GM23338 (cell line): ENCODE measurements around the gene ETV1. TPM values are rescaled to one million over a fixed set of nuclear protein-coding genes. Genes with fewer than 3 reads are reported as not detected.
A peak's percentile ranks its signal among the peaks of the same experiment; 100 is the strongest.

Source experiments
- ATAC-seq: fragments of 200-7000 bp; cut with Tn5 transposase; 3 replicates; pipeline ENCODE4 v1.9.1; 2020
- DNase-seq: peaks from one replicate; pipeline ENCODE4 v3.0.0-alpha.2; 2015; ENCODE audit warnings: low spot score
- H2AFZ ChIP-seq: fragments of 200-600 bp; sonication (generic); 2 replicates; pipeline ENCODE4 v1.8.0; 2016; ENCODE audit warnings: antibody characterized with exemption, mild to moderate bottlenecking, moderate library complexity
- H3F3A ChIP-seq: fragments of 200-600 bp; sonication (generic); replicated peaks from 2 replicates; pipeline ENCODE4 v1.8.0; 2017; ENCODE audit warnings: antibody characterized with exemption, mixed run types, low read depth
- H3K27ac ChIP-seq: fragments of 200-600 bp; sonication (generic); 2 replicates; pipeline ENCODE4 v1.6.1; 2016; ENCODE audit warnings: low read depth
- H3K27me3 ChIP-seq: fragments of 200-600 bp; sonication (generic); 2 replicates; pipeline ENCODE4 v1.8.0; 2016; ENCODE audit warnings: mild to moderate bottlenecking, mixed run types, moderate library complexity; ENCODE audit not compliant: insufficient read depth
- H3K36me3 ChIP-seq: fragments of 200-600 bp; sonication (generic); 2 replicates; pipeline ENCODE4 v1.8.0; 2016; ENCODE audit warnings: mild to moderate bottlenecking; ENCODE audit not compliant: insufficient read depth
- H3K4me1 ChIP-seq: fragments of 200-600 bp; sonication (generic); 2 replicates; pipeline ENCODE4 v1.8.0; 2016; ENCODE audit warnings: mild to moderate bottlenecking, moderate library complexity; ENCODE audit not compliant: insufficient read depth
- H3K4me2 ChIP-seq: fragments of 200-600 bp; sonication (generic); 2 replicates; pipeline ENCODE4 v1.7.1; 2017; ENCODE audit warnings: mixed run types
- H3K4me3 ChIP-seq: fragments of 200-600 bp; sonication (generic); 2 replicates; pipeline ENCODE4 v1.6.1; 2016; ENCODE audit warnings: mixed run types
- H3K79me2 ChIP-seq: fragments of 200-600 bp; sonication (generic); replicated peaks from 2 replicates; pipeline ENCODE4 v1.8.0; 2017; ENCODE audit warnings: mild to moderate bottlenecking; ENCODE audit not compliant: insufficient read depth
- H3K9me2 ChIP-seq: fragments of 200-600 bp; sonication (generic); 2 replicates; pipeline ENCODE4 v1.8.0; 2017; ENCODE audit not compliant: insufficient read depth
- H4K20me1 ChIP-seq: fragments of 200-600 bp; sonication (generic); replicated peaks from 2 replicates; pipeline ENCODE4 v1.8.0; 2017; ENCODE audit warnings: mild to moderate bottlenecking; ENCODE audit not compliant: insufficient read depth
- H3K27ac Mint-ChIP-seq: 2 replicates; pipeline ENCODE4 v1.8.0; 2020; ENCODE audit warnings: inconsistent platforms, mild to moderate bottlenecking, moderate library complexity, mixed read lengths
- H3K27me3 Mint-ChIP-seq: 3 replicates; pipeline ENCODE4 v1.8.0; 2022; ENCODE audit warnings: low read depth, mild to moderate bottlenecking, moderate library complexity, mixed read lengths, inconsistent platforms; ENCODE audit not compliant: insufficient read depth, poor library complexity
- H3K36me3 Mint-ChIP-seq: 3 replicates; pipeline ENCODE4 v1.8.0; 2021; ENCODE audit warnings: low read depth, mild to moderate bottlenecking, inconsistent platforms, moderate library complexity, mixed read lengths
- H3K4me1 Mint-ChIP-seq: 3 replicates; pipeline ENCODE4 v1.8.0; 2020; ENCODE audit warnings: mild to moderate bottlenecking, inconsistent platforms, mixed read lengths
- H3K4me3 Mint-ChIP-seq: 3 replicates; pipeline ENCODE4 v1.8.0; 2021; ENCODE audit warnings: moderate library complexity, mild to moderate bottlenecking, inconsistent platforms, mixed read lengths
- H3K9me3 Mint-ChIP-seq: 3 replicates; pipeline ENCODE4 v1.8.0; 2020; ENCODE audit warnings: moderate library complexity, mild to moderate bottlenecking, inconsistent platforms, mixed read lengths
- CREB1 ChIP-seq: fragments of 250-450 bp; sonication (Bioruptor Pico); IDR thresholded peaks from 2 replicates; pipeline ENCODE4 v1.5.0; 2020; ENCODE audit warnings: low read depth, mild to moderate bottlenecking, moderate library complexity
- EZH2 ChIP-seq: fragments of 200-600 bp; sonication (generic); IDR thresholded peaks from one replicate; pipeline ENCODE4 v1.8.0; 2017; ENCODE audit warnings: antibody characterized with exemption, mild to moderate bottlenecking, low read depth; ENCODE audit not compliant: unreplicated experiment
- EZH2phosphoT487 ChIP-seq: fragments of 200-600 bp; sonication (generic); IDR thresholded peaks from one replicate; pipeline ENCODE4 v1.8.1; 2018; ENCODE audit warnings: antibody characterized with exemption; ENCODE audit not compliant: unreplicated experiment
- JUNB ChIP-seq: IDR thresholded peaks from one replicate; pipeline ENCODE4 v1.6.1; 2016; ENCODE audit warnings: antibody characterized with exemption; ENCODE audit not compliant: unreplicated experiment
- NANOG ChIP-seq: IDR thresholded peaks from 2 replicates; pipeline ENCODE4 v1.6.1; 2016; ENCODE audit warnings: antibody characterized with exemption, borderline replicate concordance
- POLR2AphosphoS5 ChIP-seq: IDR thresholded peaks from 2 replicates; pipeline ENCODE4 v1.6.1; 2016; ENCODE audit warnings: antibody characterized with exemption, low read depth
- REST ChIP-seq: IDR thresholded peaks from one replicate; pipeline ENCODE4 v1.6.1; 2018; ENCODE audit warnings: antibody characterized with exemption; ENCODE audit not compliant: unreplicated experiment
- STAT1 ChIP-seq: IDR thresholded peaks from one replicate; pipeline ENCODE4 v1.6.1; 2016; ENCODE audit warnings: antibody characterized with exemption; ENCODE audit not compliant: unreplicated experiment
- ZNF114 ChIP-seq: fragments of 250-450 bp; sonication (Bioruptor Pico); IDR thresholded peaks from 2 replicates; pipeline ENCODE4 v1.5.0; 2020; ENCODE audit warnings: mild to moderate bottlenecking, moderate library complexity
- polyA plus RNA-seq: library from polyadenylated mRNA; unstranded; fragments of >200 nt; fragmentation: Nextera tagmentation; extraction: Ambion mirVana; gene quantifications from 2 replicates; pipeline ENCODE4 v1.2.1, GENCODE V29; 2016
- total RNA-seq: library from RNA; depleted of rRNA; stranded (reverse); fragments of >200 nt; shearing (Covaris generic); gene quantifications from 2 replicates; pipeline ENCODE4 v1.2.3, GENCODE V29; 2014
- TF ChIP-seq, protein P1 (sequence below), 2 experiments: fragments of 200-600 bp in 1 of 2; sonication (generic) in 1 of 2; conservative IDR thresholded peaks; 2 replicates each; pipeline versions ENCODE4 v1.5.1 to v1.6.1; 2016 to 2017; ENCODE audit warnings: antibody characterized with exemption in 2 of 2, low read depth in 2 of 2, mild to moderate bottlenecking in 2 of 2, moderate library complexity in 1 of 2

Gene ETV1
- total and polyA plus RNA-seq, 2 experiments from 2014 or later: 49.4 to 61.9 TPM

GRCh38 chr7:13952921-13953320 lies 36.5 kb downstream of the ETV1 start (continued):
- no peak for TF ChIP-seq REST
- no peak for TF ChIP-seq POLR2AphosphoS5
- TF ChIP-seq NANOG: no peak
- TF ChIP-seq ZNF114: no peak
- TF ChIP-seq JUNB: no peak
- TF ChIP-seq, protein P1, sequence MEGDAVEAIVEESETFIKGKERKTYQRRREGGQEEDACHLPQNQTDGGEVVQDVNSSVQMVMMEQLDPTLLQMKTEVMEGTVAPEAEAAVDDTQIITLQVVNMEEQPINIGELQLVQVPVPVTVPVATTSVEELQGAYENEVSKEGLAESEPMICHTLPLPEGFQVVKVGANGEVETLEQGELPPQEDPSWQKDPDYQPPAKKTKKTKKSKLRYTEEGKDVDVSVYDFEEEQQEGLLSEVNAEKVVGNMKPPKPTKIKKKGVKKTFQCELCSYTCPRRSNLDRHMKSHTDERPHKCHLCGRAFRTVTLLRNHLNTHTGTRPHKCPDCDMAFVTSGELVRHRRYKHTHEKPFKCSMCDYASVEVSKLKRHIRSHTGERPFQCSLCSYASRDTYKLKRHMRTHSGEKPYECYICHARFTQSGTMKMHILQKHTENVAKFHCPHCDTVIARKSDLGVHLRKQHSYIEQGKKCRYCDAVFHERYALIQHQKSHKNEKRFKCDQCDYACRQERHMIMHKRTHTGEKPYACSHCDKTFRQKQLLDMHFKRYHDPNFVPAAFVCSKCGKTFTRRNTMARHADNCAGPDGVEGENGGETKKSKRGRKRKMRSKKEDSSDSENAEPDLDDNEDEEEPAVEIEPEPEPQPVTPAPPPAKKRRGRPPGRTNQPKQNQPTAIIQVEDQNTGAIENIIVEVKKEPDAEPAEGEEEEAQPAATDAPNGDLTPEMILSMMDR (conservative IDR thresholded peaks at IDR 0.05; ENCODE audit: low read depth in 2 of 2): no peak
- no peak for TF ChIP-seq CREB1 (CRISPR knock-in tag)
- TF ChIP-seq EZH2phosphoT487: no peak
- TF ChIP-seq EZH2: no peak

GRCh38 chr7:13949939-13950338 lies 39.5 kb downstream of the ETV1 start:
- Mint-ChIP-seq H3K4me3 (no peak overlapping the region), H3K9me3 (no peaks in the 10 kb centered on the region), H3K4me1 (peaks cover 42% of the 10 kb centered on the region; the same call in 2 of the 3 replicates), H3K36me3 (peaks cover 9% of the 10 kb centered on the region; the same call in 1 of the 3 replicates), H3K27me3 (peaks cover 1% of the 10 kb centered on the region), H3K27ac (peak overlapping the region; percentile 51)
- H3K4me1 ChIP-seq: peaks cover 33% of the 10 kb centered on the region
- H3K4me3 ChIP-seq: no peak overlapping the region
- peaks cover 43% of the 10 kb centered on the region for H3K79me2 ChIP-seq
- DNase-seq: no peak
- H3K27me3 ChIP-seq: no peaks in the 10 kb centered on the region
- H3K27ac ChIP-seq: no peak overlapping the region
- no peaks in the 10 kb centered on the region for H3K9me2 ChIP-seq
- H3K36me3 ChIP-seq: no peaks in the 10 kb centered on the region
- ATAC-seq: no peak
- no peak for TF ChIP-seq JUNB
- TF ChIP-seq ZNF114: no peak
- no peak for TF ChIP-seq NANOG
- no peak for TF ChIP-seq STAT1
- peaks cover 5% of the 10 kb centered on the region; the same call in 1 of the 2 replicates for H4K20me1 ChIP-seq
- no peak overlapping the region for H2AFZ ChIP-seq
- H3F3A ChIP-seq: no peaks in the 10 kb centered on the region
- H3K4me2 ChIP-seq: no peak overlapping the region
